ENCODE results near the gene MPP3.
"Not testable (repeated sequence)": the region's sequence is repeated elsewhere in the genome, so short reads cannot be mapped to it uniquely, and the experiment has no call there.

The MPP3 gene

GRCh38 chr17:43832976-43833829 lies at the start of gene MPP3:
MPP3 (minus strand) TSS chr17:43833146; CDS start chr17:43831906, 1,240 bp downstream.
- peak in 1 of 2 donors; percentile 6 for DNase-seq (ENCODE audit: low read depth in 2 of 2, low spot score in 1 of 2)

DNA sequence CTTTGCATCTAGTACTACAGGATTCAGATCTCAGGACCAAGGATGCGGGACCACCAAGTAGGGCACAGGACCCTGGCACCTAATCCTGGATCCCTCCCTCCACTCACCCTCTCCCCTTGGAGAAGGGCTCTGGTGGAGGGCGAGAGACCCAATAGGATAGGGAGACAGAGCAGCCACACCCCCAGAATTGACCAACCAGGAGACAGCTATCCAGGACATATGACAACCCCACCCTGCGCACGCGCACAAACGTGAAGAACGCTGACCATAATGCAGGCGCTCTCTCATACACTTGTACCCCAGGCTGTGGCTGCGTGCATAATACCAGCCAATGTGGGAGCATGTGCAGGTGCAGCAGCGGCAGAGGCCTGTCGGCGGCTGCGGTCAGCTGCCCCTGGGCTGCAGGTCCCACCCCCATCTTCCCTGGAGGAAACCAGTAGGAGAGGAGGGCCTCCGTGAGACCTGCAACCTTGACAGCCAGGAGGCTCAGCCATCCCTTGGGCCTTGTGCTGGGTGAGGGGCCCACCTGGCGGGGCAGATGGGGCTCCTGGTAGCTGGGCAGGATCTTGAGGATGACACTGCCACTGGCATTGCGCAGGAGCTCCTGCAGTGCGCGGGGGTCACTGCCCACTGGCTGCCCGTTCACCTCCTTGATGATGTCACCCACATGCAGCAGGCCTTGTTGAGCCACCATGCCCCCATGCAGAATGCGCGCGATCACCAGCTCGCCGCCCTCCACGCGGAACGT lies 49.0 kb upstream of the MPP3 start:
- DNase-seq (ENCODE audit: low read depth in 2 of 2, low spot score in 1 of 2) = no peak

DNA sequence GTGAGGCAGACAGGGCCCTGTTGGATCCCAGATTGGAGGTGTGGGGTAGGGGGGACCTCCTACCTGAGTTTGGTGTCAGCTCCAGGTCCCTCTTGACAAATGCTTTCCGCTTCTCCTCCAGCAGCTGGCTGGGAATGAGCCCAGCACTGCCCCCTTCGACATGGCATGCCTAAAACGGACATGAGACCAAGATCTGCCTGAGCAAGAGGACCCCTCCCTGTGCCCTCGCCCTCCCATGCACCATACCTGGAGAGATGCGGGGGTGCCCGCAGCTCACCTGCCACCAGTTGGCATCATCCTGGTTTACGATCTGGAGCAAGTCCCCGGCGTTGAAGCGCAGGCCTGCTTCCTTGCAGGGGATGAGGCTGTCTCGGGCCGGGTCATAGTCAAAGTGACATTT lies 48.2 kb upstream of the MPP3 start:
- no peak for DNase-seq (ENCODE audit: low read depth in 2 of 2, low spot score in 1 of 2)

DNA sequence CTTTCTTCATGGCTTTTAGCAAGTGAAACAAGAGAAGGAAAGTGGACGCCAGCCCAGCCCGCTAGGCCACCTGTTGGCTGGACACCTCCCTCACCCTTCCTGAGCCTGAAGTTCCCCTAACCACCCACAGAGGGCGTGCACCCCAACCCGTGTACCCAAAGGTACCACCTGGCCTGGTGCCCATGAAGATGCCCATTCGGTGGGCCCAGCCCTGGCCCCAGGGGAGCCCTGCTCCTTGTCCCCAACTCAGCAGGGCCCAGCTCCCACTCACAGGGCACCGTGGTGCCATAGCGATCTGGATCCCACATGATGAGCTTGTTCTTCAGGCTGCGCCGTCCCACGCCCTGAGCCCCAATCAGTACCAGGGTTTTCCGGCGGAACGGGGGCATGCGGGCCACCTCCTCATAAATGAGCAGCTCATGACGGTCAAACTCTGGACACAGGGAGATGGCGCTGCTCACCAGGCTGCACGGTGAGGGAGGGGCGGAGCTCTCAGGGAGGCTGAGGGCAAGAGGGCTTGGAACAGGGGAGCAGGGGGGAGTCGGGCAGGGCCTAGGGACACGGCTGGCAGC lies 47.6 kb upstream of the MPP3 start:
- DNase-seq (ENCODE audit: low read depth in 2 of 2, low spot score in 1 of 2) = peak in 1 of 2 donors; percentile 3

DNA sequence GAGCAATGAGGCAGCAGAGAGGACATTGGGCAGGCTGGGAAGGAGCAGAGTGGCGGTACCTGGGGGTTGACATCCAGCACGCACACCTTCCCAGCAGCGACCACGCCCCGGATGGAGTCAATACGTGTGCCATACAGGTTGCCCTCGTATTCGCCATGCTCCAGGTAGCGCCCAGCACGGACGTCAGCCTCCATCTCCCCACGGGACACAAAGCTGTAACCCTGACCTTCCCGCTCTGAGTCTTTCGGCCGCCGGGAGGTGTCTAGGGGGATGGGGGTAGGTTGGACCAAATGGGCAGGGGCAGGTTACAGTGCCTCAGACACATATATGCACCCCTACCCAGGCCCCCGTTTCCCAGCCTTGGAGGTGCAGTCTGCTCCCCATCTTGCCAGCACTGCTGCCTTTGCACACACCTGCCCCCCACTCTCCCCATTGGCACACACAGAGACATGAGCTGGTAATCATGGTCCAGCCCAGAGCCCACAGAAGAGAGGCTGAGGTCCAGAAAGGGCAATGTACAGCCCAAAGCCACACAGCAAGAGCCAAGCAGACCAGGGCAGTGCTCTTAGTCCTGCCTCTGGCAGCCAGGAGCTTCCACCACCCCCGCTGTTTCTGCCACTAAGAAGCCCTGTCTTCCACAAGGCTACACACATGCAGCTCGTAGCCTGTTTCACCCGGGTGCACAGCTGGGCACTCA lies 46.9 kb upstream of the MPP3 start:
- DNase-seq (ENCODE audit: low read depth in 2 of 2, low spot score in 1 of 2) = no peak

- DNase-seq (ENCODE audit: low read depth in 2 of 2, low spot score in 1 of 2) = peak; percentile 27 to 42
Observed at GRCh38 chr17:43878260-43879175, 45.6 kb upstream of the MPP3 start.

DNA sequence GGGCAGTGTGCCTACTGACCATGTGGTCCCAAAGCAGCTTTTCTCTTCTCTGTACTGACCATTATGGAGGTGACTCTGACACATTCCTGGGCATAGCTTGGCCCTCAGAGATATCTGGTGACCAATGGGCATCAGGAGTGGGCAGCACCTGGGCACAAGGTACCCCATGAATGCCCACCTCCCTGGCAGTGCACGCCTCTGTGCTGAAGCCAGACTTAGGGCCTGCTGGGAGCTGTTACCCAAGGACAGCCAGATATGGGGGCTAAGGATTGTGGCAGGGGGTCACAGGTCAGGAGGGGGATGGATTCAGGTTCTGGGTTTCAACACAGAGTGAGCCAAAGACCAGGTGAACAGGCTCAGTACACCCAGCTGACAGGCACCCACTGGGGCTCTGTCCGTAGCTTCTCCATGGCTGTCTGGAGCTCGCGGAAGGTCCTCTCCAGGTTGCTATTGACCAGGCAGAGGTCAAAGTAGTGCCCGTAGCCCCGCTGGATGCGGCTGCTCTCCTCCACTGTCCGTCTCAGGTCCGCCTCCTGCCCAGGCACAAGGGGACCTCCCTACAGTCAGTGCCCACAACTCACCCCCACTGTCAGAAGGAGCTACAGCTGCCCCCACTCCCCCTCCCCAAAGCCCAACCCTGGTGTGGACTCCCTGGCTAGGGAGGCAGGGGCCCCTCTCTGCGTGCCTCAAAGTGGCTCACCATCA lies 44.7 kb upstream of the MPP3 start:
- DNase-seq (ENCODE audit: low read depth in 2 of 2, low spot score in 1 of 2) = no peak

DNA sequence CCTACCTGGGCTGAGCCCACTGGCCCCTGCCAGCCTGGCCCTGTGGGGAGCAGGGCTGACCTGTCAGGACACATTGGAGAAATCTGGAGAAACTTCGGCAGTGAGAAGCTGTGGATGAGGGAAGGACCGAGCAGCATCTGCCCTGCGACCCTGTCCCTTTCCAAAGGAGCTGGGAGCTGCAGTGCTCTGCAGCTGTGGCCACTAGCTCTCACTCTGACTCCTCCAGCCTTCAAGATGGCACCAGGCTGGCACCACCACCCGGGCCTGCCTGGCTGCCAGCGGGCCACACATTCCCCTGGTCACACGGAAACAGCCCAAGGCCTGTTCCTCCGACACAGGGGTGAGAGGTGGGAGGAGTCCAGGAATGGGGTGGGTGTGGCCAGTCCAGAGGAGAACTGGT lies 44.1 kb upstream of the MPP3 start:
- no peak for DNase-seq (ENCODE audit: low read depth in 2 of 2, low spot score in 1 of 2)

GRCh38 chr17:43875476-43876147 lies 42.7 kb upstream of the MPP3 start:
- DNase-seq (ENCODE audit: low read depth in 2 of 2, low spot score in 1 of 2) = no peak

- DNase-seq (ENCODE audit: low read depth in 2 of 2, low spot score in 1 of 2) = no peak
Observed at GRCh38 chr17:43874293-43874692, 41.3 kb upstream of the MPP3 start.

DNA sequence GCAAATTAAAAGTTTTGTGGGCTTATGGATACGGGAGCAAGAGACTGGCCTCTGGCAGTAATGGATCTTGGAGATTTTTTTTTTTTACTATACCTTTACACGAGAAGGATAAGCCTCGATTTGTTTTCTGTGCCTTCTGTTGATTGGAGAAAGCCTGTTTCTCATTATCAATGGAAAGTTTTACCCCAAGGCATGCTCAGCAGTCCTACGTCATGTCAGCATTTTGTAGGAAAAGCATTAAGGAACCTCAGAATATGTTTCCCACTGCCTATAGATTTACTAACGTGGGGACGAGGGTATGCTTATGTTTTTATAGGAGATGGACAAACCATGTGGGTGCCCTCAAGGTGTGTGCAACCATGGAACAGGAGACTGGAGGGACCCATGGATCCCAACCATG lies 40.9 kb upstream of the MPP3 start:
- DNase-seq (ENCODE audit: low read depth in 2 of 2, low spot score in 1 of 2) = no peak

- no peak for DNase-seq (ENCODE audit: low read depth in 2 of 2, low spot score in 1 of 2)
Observed at GRCh38 chr17:43873091-43873490, 40.1 kb upstream of the MPP3 start.

DNA sequence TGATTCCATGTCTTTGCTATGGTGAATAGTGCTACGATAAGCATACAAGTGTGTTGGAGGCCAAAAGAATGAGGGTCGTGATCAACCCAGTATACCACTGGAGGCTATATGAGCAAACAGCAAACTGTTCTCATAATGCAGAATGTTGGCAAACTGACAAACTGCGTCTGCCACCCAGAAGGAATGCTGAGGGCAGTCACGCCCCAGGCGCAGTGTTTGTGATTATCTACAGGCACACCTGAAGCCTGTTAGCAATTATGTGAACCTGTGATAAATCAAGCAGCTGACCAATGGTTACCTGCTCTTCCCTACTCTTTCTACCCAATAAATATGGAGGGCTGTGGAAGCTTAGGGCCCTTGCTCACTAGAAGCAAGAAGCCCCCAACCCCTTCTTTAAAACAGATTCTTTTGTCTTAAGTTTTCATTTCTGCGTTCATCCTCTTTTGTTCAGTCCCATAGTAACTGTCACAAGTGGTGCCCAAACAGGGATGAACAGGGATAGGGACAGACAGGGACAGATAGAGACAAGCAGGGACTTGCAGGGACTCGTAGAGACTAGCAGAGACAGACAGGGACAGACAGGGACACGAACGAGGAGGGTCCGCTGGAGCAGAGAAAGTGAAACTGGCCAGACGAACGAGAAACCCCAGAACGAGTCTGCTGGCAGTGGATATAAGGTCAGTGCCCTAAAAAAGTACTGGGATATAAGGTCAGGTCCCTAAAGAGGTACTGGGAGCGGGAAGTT lies 39.2 kb upstream of the MPP3 start:
- no peak for DNase-seq (ENCODE audit: low read depth in 2 of 2, low spot score in 1 of 2)

DNA sequence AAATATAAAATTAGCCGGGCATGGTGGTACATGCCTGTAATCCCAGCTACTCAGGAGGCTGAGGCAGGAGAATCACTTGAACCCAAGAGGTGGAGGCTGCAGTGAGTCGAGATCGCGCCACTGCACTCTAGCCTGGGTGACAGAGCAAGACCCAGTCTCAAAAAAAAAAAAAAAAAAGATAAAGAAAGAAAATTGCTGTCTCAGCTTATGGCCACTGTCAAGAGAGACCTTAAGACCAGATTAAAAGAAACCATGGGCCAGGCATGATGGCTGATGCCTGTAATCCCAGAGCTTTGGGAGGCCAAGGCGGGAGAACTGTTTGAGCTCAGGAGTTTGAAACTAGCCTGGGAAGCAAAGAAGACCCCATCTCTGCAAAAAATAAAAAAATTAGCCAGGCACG lies 36.1 kb upstream of the MPP3 start:
- DNase-seq (ENCODE audit: low read depth in 2 of 2, low spot score in 1 of 2) = not testable (repeated sequence)

GRCh38 chr17:43868226-43868994 lies 35.5 kb upstream of the MPP3 start:
- no peak for DNase-seq (ENCODE audit: low read depth in 2 of 2, low spot score in 1 of 2)

- DNase-seq (ENCODE audit: low read depth in 2 of 2, low spot score in 1 of 2) = no peak
Observed at GRCh38 chr17:43864161-43864984, 31.4 kb upstream of the MPP3 start.

- DNase-seq (ENCODE audit: low read depth in 2 of 2, low spot score in 1 of 2) = no peak
Observed at GRCh38 chr17:43861960-43862359, 29.0 kb upstream of the MPP3 start.
